ENCODE measurements around the gene GABRB3.

Gene GABRB3

DNA sequence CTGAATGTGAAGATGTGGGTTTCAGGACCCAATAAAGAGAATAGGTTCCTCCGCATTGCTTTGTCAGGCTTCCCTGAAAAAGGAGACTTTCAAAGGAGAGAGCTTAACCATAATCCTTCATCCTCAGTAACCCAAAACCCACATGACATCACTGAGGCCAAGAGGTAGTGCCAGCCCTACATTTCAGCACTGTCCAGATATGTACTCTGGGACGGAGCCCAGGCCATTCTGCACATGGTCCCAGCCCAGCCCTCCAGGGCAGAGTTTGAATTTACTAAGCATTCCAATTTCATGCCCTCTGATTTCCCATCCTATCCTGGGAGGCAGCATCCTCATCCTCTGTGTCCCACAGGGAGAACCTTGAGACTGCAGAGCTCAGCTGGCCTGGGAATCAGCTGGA, 210.5 kb downstream of the GABRB3 start:
- Histone ChIP-seq H3K36me3 (peaks cover 54% of the 10 kb centered on the region), H3K27ac (no peak overlapping the region), H3K27me3 (ENCODE audit: insufficient read depth, low read depth, severe bottlenecking) (no peaks in the 10 kb centered on the region), H3K9me3 (ENCODE audit: severe bottlenecking) (no peaks in the 10 kb centered on the region), H3K4me3 (ENCODE audit: low read depth, low read length) (no peak overlapping the region)
- DNase-seq = no peak
- TF ChIP-seq, protein P1, sequence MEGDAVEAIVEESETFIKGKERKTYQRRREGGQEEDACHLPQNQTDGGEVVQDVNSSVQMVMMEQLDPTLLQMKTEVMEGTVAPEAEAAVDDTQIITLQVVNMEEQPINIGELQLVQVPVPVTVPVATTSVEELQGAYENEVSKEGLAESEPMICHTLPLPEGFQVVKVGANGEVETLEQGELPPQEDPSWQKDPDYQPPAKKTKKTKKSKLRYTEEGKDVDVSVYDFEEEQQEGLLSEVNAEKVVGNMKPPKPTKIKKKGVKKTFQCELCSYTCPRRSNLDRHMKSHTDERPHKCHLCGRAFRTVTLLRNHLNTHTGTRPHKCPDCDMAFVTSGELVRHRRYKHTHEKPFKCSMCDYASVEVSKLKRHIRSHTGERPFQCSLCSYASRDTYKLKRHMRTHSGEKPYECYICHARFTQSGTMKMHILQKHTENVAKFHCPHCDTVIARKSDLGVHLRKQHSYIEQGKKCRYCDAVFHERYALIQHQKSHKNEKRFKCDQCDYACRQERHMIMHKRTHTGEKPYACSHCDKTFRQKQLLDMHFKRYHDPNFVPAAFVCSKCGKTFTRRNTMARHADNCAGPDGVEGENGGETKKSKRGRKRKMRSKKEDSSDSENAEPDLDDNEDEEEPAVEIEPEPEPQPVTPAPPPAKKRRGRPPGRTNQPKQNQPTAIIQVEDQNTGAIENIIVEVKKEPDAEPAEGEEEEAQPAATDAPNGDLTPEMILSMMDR (IDR thresholded peaks at IDR 0.05; ENCODE audit: low read depth, low read length) = no peak

DNA sequence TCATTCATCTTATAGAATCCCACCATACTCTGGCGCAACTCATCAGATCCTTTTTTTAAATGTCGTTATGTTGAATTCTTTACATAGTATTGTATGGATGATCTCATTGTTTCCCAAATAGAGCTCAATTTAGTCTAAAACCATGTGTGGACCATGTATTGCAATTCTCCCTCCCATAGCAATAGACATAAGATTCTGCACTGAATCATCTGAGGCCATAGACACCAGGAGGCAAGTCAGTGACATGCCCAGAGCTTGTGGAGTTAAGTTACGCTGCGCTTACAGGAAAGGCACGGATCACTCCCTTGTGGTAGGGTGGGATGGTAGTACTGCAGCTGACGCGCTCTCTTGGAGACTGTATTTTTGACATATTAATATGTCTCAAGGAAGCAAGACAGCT, 211.0 kb downstream of the GABRB3 start:
- no peak for DNase-seq
- H3K4me3 ChIP-seq (ENCODE audit: low read depth, low read length) = no peak overlapping the region
- TF ChIP-seq, protein P1 (IDR thresholded peaks at IDR 0.05; ENCODE audit: low read depth, low read length) = no peak
- no peak overlapping the region for H3K27ac ChIP-seq
- H3K36me3 ChIP-seq = peaks cover 56% of the 10 kb centered on the region
- no peaks in the 10 kb centered on the region for H3K27me3 ChIP-seq (ENCODE audit: insufficient read depth, low read depth, severe bottlenecking)
- no peaks in the 10 kb centered on the region for H3K9me3 ChIP-seq (ENCODE audit: severe bottlenecking)

DNA sequence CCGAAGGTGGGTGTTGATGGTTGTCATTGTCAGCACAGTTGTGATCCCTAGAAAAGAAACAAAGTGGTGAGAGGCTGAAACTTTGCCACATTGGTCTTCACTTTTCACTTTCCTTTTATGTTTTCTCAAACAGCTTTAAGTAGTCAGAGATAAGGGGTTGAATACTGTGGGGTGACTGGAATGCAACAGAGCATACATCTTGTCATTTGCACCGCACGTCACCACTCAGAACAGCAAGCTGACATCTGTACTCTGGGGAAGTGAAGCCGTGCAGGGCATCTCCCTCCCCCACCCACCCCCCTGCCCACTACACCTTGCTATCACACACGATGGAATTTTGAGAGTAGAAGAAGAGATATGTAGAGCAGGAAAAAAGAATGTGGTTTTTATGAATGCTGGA, 211.7 kb downstream of the GABRB3 start:
- no peak for DNase-seq
- no peaks in the 10 kb centered on the region for H3K27me3 ChIP-seq (ENCODE audit: insufficient read depth, low read depth, severe bottlenecking)
- TF ChIP-seq, protein P1 (IDR thresholded peaks at IDR 0.05; ENCODE audit: low read depth, low read length) = no peak
- H3K36me3 ChIP-seq = peaks cover 50% of the 10 kb centered on the region
- no peak overlapping the region for H3K27ac ChIP-seq
- H3K4me3 ChIP-seq (ENCODE audit: low read depth, low read length) = no peak overlapping the region
- H3K9me3 ChIP-seq (ENCODE audit: severe bottlenecking) = no peaks in the 10 kb centered on the region

DNA sequence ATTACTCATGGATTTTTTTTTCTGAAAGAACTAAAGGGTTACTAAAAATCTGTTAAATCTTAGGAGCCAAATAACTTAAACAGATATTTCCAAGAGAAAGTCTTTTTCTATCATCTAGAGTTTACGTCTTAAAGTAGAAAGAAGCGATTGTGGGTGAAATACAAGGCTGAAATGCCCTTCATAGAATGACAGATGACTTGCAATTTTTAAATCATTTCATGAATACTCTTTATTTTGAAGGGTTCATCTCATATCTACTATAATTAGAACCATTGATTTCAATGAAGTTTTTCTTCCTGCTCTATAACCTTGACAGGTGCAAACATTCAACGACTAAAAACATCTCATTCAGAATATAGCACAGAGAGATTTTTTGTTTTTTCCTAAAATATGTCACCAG, 217.0 kb downstream of the GABRB3 start:
- no peaks in the 10 kb centered on the region for H3K9me3 ChIP-seq (ENCODE audit: severe bottlenecking)
- DNase-seq = no peak
- no peak overlapping the region for H3K27ac ChIP-seq
- no peak overlapping the region for H3K4me3 ChIP-seq (ENCODE audit: low read depth, low read length)
- peaks cover 39% of the 10 kb centered on the region for H3K36me3 ChIP-seq
- TF ChIP-seq, protein P1 (IDR thresholded peaks at IDR 0.05; ENCODE audit: low read depth, low read length) = no peak
- H3K27me3 ChIP-seq (ENCODE audit: insufficient read depth, low read depth, severe bottlenecking) = no peaks in the 10 kb centered on the region

DNA sequence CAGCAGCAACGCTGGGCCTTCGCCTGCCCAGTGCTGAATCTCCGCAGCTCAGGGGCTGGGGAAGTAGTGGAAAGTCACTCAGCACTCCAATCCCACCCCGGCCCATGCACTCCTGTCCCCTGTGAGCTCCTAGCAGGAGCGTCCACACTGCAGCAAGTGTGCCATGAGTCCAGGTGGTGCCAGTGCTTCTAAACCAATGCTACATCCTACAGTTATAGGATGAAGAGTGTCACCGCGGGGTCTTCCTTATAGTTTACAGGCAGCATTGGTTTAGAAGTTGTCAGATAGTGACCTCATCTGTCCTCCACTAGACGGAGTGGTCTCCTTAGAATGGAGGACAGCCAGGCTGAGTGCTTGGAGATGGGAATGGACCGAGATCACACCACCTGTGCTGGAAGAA, 221.4 kb downstream of the GABRB3 start:
- TF ChIP-seq, protein P1 (IDR thresholded peaks at IDR 0.05; ENCODE audit: low read depth, low read length) = no peak

DNA sequence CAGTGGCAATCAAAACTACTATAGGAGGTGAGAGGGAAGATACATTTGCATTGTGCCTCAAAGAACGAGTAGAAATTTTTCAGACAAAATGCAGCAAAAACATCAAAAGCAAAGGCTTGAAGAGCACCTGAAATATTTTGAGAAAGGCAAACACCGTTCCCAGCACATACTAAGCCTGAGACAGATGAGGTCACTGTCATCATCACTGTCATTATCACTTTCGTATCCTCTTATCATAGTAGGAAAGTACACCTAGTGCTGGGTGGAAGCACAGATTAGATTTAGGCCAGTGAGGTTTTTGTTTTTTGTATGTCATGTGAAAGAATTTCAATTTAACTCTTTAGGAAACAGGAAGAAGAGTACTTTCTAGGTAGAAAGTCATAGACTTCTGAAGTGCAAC, 222.0 kb downstream of the GABRB3 start:
- DNase-seq = no peak
- no peak overlapping the region for H3K27ac ChIP-seq
- H3K4me3 ChIP-seq (ENCODE audit: low read depth, low read length) = no peak overlapping the region
- H3K36me3 ChIP-seq = peaks cover 22% of the 10 kb centered on the region
- no peaks in the 10 kb centered on the region for H3K9me3 ChIP-seq (ENCODE audit: severe bottlenecking)
- TF ChIP-seq, protein P1 (IDR thresholded peaks at IDR 0.05; ENCODE audit: low read depth, low read length) = no peak
- H3K27me3 ChIP-seq (ENCODE audit: insufficient read depth, low read depth, severe bottlenecking) = no peaks in the 10 kb centered on the region

More for the DNA sequence above, 221.4 kb downstream of the GABRB3 start:
- Histone ChIP-seq H3K27ac (no peak overlapping the region), H3K36me3 (peaks cover 21% of the 10 kb centered on the region), H3K4me3 (ENCODE audit: low read depth, low read length) (no peak overlapping the region), H3K27me3 (ENCODE audit: insufficient read depth, low read depth, severe bottlenecking) (no peaks in the 10 kb centered on the region), H3K9me3 (ENCODE audit: severe bottlenecking) (no peaks in the 10 kb centered on the region)
- no peak for DNase-seq

Data from WERI-Rb-1 (cell line).